Kidney epithelial cell (primary cell): ENCODE results near the gene LBP. TPM values are rescaled to one million over a fixed set of nuclear protein-coding genes. Genes with fewer than 3 reads are reported as not detected.
"Not testable (repeated sequence)": the region's sequence is repeated elsewhere in the genome, so short reads cannot be mapped to it uniquely, and the experiment has no call there.

Experiments
- DNase-seq: peaks from one replicate; pipeline ENCODE4 v3.0.0-alpha.2; 2010; ENCODE audit warnings: low read depth
- H3K27me3 ChIP-seq: 2 replicates; pipeline ENCODE4 v1.6.0; 2011; ENCODE audit warnings: low read length; ENCODE audit not compliant: control insufficient read depth, insufficient read depth
- H3K36me3 ChIP-seq: 2 replicates; pipeline ENCODE4 v1.5.1; 2011; ENCODE audit warnings: low read length; ENCODE audit not compliant: control insufficient read depth, insufficient read depth
- H3K4me3 ChIP-seq: 2 replicates; pipeline ENCODE4 v1.5.1; 2011; ENCODE audit warnings: low read depth, mild to moderate bottlenecking, control low read depth, low read length
- CTCF ChIP-seq: IDR thresholded peaks from 2 replicates; pipeline ENCODE4 v1.5.1; 2011; ENCODE audit warnings: mild to moderate bottlenecking, moderate library complexity, low read length, control low read depth, inconsistent platforms; ENCODE audit not compliant: insufficient read depth, poor library complexity, severe bottlenecking
- total RNA-seq: library from RNA; depleted of rRNA; stranded (reverse); fragments of >200 nt; gene quantifications from 2 replicates; pipeline ENCODE4 v1.2.3, GENCODE V29; 2015

The LBP gene
- total RNA-seq, 1 donor from 2014 or later, result not detected

DNA sequence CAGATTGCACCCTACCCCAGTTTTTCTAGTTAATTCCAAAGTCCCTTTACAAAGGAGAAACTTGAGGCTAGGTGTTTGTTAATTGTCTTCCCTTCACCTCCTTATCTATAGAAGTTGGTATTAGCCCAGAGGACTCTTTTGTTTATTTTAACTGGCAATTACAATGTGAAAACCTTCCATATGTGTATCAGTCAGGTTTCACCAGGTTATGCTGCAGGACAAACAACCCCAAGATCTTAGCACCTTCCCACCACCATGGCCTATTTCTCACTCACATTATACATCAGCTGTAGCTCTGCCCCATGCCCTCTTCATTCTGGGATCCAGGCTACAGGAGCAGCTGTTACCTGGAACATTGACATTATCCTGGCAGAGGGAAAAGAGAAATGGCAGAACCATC, 57.7 kb downstream of the LBP start:
- DNase-seq, result no peak
- H3K36me3 ChIP-seq, result no peaks in the 10 kb centered on the region
- no peak for TF ChIP-seq CTCF
- H3K4me3 ChIP-seq, result no peak overlapping the region
- H3K27me3 ChIP-seq, result no peaks in the 10 kb centered on the region

DNA sequence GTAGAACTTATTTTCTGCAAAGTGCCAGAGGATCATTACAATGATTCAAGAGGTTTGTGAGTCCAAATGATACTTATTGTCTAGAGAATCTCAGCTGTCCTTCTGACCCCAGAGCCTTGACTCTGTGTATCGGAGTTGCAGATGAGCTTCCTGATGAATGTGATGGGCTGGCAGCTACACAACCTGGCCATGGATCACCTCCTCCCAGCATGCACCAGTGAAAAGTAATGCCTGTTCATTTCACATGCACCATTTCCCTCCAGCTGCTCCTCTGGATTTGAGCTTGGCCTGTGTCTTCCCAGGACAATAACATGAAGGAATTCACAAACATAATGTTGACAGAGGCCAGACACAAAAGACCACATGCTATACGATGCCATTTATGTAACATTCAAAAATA, 58.9 kb downstream of the LBP start:
- Histone ChIP-seq H3K36me3 (no peaks in the 10 kb centered on the region), H3K27me3 (no peaks in the 10 kb centered on the region), H3K4me3 (no peak overlapping the region)
- no peak for TF ChIP-seq CTCF
- no peak for DNase-seq

GRCh38 chr20:38406476-38406875, 60.2 kb downstream of the LBP start:
- Histone ChIP-seq H3K27me3 (no peaks in the 10 kb centered on the region), H3K4me3 (no peak overlapping the region), H3K36me3 (no peaks in the 10 kb centered on the region)
- TF ChIP-seq CTCF, result no peak
- DNase-seq, result no peak

DNA sequence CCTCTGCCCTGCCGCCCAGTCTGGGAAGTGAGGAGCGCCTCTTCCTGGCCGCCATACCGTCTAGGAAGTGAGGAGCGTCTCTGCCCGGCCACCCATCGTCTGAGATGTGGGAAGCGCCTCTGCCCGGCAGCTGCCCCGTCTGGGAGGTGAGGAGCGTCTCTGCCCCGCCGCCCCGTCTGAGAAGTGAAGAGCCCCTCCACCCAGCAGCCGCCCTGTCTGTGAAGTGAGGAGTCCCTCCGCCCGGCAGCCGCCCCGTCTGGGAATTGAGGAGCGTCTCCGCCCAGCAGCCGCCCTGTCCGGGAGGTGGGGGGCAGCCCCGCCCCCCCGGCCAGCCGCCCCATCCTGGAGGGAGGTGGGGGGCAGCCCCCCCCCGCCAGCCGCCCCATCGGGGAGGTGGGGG, 61.0 kb downstream of the LBP start:
- no peaks in the 10 kb centered on the region for H3K36me3 ChIP-seq
- DNase-seq, result no peak
- TF ChIP-seq CTCF, result no peak
- no peaks in the 10 kb centered on the region for H3K27me3 ChIP-seq
- H3K4me3 ChIP-seq, result no peak overlapping the region

GRCh38 chr20:38407822-38408221, 61.5 kb downstream of the LBP start:
- not testable (repeated sequence) for H3K4me3 ChIP-seq, H3K36me3 ChIP-seq, DNase-seq, H3K27me3 ChIP-seq

GRCh38 chr20:38412877-38413577, 66.7 kb downstream of the LBP start:
- Histone ChIP-seq H3K27me3 (no peaks in the 10 kb centered on the region), H3K36me3 (no peaks in the 10 kb centered on the region), H3K4me3 (no peak overlapping the region)
- no peak for DNase-seq
- no peak for TF ChIP-seq CTCF
